AG04450 (cell line): ENCODE results near the gene RALGDS. TPM values are rescaled to one million over a fixed set of nuclear protein-coding genes. Genes with fewer than 3 reads are reported as not detected.

Experiments used
- CTCF ChIA-PET: fragments of 300-600, 350-600 bp; formaldehyde crosslinking; extraction: SDS; loops from one replicate; lab custom pipeline; 2022; ENCODE audit warnings: antibody characterized with exemption, inconsistent platforms; lab: Charles Lee
- POLR2A ChIA-PET: fragments of 350-600 bp; formaldehyde crosslinking; extraction: SDS; loops from one replicate; lab custom pipeline; 2021; ENCODE audit warnings: antibody characterized with exemption, inconsistent platforms; lab: Yijun Ruan, JAX
- DNase-seq: peaks from one replicate; pipeline ENCODE4 v3.0.0-alpha.2; 2011; ENCODE audit warnings: low read depth, low spot score
- H3K27ac ChIP-seq: one replicate; pipeline ENCODE4 v1.5.1; 2012; ENCODE audit warnings: low read depth, low read length, control low read depth
- H3K27me3 ChIP-seq: one replicate; pipeline ENCODE4 v1.6.0; 2012; ENCODE audit warnings: low read length; ENCODE audit not compliant: control insufficient read depth, insufficient read depth
- H3K4me3 ChIP-seq: 2 replicates; pipeline ENCODE4 v1.5.1; 2011; ENCODE audit warnings: mild to moderate bottlenecking, low read depth, low read length, control low read depth
- H3K9me3 ChIP-seq: 2 replicates; pipeline ENCODE4 v1.5.1; 2012; ENCODE audit warnings: low read length; ENCODE audit not compliant: control insufficient read depth, insufficient read depth
- polyA plus RNA-seq: library from polyadenylated mRNA; depleted of rRNA; stranded (reverse); fragments of >200 nt; gene quantifications from 2 replicates; pipeline ENCODE4 v1.2.3, GENCODE V29; 2011
- TF ChIP-seq, protein P1 (sequence below): IDR thresholded peaks from 2 replicates; pipeline ENCODE4 v1.5.1; 2011; ENCODE audit warnings: low read depth, low read length, control low read depth, inconsistent platforms

The RALGDS gene
- polyA plus RNA-seq, 1 experiment: 19.1 TPM

DNA sequence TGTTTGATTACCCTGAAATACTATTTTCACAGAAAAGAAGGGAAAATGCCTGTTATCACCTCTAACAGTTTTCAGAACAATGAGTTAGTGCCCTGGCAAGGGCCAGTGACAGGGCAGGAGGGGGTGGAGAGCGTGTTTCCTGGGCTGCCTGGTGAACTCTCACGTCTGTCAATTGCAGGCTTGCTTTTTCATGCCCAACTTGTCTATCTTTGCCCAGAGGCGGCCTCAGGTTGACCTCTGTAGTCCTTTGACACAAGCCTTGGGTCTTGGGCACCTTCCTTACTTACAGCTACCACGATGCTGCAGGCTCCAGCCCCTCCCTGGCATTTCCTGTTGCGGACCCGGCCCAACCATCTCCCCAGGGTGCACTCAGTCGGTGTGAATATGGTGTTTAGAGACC lies 61.4 kb downstream of the RALGDS start:
- H3K27ac ChIP-seq: no peak overlapping the region
- no peak overlapping the region for H3K4me3 ChIP-seq
- H3K9me3 ChIP-seq: no peaks in the 10 kb centered on the region; the same call in 1 of the 2 replicates
- ChIA-PET POLR2A (interaction anchor here (0.7 kb wide), 1 partner anchor 159 kb away, joined by 4 read pairs; no protein-coding TSS in a partner anchor), CTCF (no interaction called here)
- DNase-seq: no peak
- H3K27me3 ChIP-seq: no peaks in the 10 kb centered on the region
- TF ChIP-seq, protein P1, sequence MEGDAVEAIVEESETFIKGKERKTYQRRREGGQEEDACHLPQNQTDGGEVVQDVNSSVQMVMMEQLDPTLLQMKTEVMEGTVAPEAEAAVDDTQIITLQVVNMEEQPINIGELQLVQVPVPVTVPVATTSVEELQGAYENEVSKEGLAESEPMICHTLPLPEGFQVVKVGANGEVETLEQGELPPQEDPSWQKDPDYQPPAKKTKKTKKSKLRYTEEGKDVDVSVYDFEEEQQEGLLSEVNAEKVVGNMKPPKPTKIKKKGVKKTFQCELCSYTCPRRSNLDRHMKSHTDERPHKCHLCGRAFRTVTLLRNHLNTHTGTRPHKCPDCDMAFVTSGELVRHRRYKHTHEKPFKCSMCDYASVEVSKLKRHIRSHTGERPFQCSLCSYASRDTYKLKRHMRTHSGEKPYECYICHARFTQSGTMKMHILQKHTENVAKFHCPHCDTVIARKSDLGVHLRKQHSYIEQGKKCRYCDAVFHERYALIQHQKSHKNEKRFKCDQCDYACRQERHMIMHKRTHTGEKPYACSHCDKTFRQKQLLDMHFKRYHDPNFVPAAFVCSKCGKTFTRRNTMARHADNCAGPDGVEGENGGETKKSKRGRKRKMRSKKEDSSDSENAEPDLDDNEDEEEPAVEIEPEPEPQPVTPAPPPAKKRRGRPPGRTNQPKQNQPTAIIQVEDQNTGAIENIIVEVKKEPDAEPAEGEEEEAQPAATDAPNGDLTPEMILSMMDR: no peak

DNA sequence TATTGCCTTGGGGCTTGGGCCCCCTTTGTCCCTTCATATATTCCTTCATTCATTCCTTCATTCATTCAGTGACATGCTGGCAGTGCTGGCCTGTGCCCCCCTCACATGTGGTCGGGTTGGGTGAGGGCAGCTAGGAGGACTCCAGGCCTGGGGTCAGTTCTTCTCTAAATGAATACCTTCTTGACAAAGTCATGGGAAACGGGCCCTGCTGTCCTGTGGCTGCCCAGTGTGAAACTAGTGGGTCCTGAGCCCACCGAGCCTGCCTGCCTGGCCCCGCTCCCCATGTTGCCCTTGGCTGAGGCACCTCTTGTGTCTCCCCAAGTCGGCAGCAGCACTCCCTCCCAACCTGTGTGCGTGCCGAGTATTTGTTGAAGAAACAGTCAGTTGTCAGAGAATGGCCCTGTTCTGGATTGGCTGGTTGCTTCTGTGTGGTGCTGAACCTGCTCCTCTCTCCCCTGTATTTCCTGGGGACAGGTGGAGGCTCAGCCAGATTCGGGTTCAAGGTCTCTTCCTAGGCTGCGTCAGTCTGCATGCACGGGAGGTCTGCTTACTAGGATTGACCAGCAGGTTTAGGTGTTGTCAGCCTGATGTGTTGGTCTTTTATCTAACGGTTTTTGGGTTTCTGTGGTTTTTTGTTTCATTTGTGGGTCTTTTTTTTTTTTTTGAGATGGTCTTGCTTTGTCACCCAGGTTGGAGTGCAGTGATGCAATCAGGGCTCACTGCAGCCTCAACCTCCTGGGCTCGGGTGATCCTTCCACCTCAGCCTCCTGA lies 62.3 kb downstream of the RALGDS start:
- TF ChIP-seq, protein P1: no peak
- DNase-seq: no peak
- Histone ChIP-seq H3K27ac (no peak overlapping the region), H3K4me3 (no peak overlapping the region), H3K27me3 (no peaks in the 10 kb centered on the region), H3K9me3 (no peaks in the 10 kb centered on the region; the same call in 1 of the 2 replicates)
- CTCF ChIA-PET: no interaction called here
- POLR2A ChIA-PET: interaction anchor here (0.7 to 1.0 kb wide), 2 partner anchors 33 to 160 kb away, joined by 4 read pairs; no protein-coding TSS in a partner anchor

DNA sequence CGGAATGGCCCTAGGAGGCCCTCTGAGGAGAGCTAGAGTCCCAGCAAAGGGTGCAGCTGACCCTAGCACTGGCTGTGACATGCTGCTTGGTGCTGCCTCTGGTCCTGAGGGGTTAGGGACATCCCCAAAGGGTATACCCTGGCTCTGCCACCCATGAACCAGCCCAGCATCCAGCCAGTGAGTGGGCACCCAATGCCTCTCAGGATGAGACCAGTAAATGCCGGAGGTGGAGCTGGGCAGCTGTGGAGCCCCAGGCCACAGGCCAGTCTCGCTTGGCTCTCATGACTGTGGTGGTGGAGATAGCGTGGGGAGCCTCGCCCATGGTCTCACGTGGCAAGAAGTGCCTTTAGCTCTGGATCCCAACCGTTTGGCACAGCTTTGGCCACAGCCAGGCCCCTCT lies 63.0 kb downstream of the RALGDS start:
- ChIA-PET CTCF (no interaction called here), POLR2A (interaction anchor here (0.6 to 1.0 kb wide), 2 partner anchors 27 to 33 kb away, joined by 3 to 4 read pairs; no protein-coding TSS in a partner anchor)
- Histone ChIP-seq H3K4me3 (no peak overlapping the region), H3K27me3 (no peaks in the 10 kb centered on the region), H3K9me3 (no peaks in the 10 kb centered on the region; the same call in 1 of the 2 replicates), H3K27ac (no peak overlapping the region)
- TF ChIP-seq, protein P1: no peak
- DNase-seq: no peak

DNA sequence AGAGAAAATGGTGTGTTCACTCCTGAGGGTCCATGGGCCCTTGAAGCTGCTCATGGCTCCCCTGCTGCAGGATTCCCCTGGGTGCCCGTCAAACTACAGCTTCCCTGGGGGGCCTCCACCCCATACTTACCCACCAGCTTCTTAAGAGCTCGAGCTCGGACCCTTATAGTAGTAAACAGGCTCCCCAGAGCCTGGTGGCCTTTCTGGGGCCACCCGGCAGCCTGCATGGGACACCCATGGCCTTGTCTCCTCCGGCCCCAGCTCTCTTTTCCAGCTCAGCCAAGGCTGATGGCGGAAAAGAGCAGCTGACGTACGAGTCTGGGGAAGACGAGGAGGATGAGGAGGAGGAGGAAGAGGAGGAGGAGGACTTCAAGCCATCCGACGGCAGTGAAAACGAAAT lies 63.5 kb downstream of the RALGDS start:
- TF ChIP-seq, protein P1: no peak
- no peak for DNase-seq
- Histone ChIP-seq H3K4me3 (no peak overlapping the region), H3K27me3 (no peaks in the 10 kb centered on the region), H3K9me3 (no peaks in the 10 kb centered on the region; the same call in 1 of the 2 replicates), H3K27ac (no peak overlapping the region)
- CTCF ChIA-PET: no interaction called here
- POLR2A ChIA-PET: interaction anchor here (0.6 kb wide), 1 partner anchor 26 kb away, joined by 3 read pairs; no protein-coding TSS in a partner anchor

DNA sequence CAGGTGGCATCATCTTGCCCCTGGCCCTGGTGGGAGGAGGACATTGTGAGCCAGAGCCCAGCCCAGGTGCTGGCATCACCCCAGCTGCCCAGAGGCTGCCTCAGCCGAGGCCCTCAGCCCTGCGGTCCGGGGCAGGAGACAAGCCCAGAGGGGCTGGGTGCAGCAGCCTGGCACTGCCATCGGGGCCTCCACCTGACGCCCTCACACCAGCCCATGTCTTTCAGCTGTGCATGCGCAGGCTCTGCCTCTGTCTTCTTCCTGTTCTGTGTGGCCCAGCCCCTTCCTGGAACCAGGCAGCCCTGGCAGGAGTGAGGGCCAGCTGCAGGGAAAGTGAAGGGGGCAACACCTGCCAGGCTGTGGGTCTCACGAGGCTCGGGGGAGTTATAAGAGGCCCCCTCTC lies 64.0 kb downstream of the RALGDS start:
- Histone ChIP-seq H3K27me3 (no peaks in the 10 kb centered on the region), H3K9me3 (no peaks in the 10 kb centered on the region; the same call in 1 of the 2 replicates), H3K4me3 (no peak overlapping the region), H3K27ac (no peak overlapping the region)
- POLR2A ChIA-PET: no interaction called here
- TF ChIP-seq, protein P1: no peak
- CTCF ChIA-PET: interaction anchor here (0.8 kb wide), 1 partner anchor 87 kb away, joined by 3 read pairs; no protein-coding TSS in a partner anchor
- DNase-seq: no peak
